Large intestine (tissue), 3 donors: ENCODE results near the gene SSBP1. TPM values are rescaled to one million over a fixed set of nuclear protein-coding genes. Genes with fewer than 3 reads are reported as not detected.

Source experiments
- DNase-seq, 2 donors: peaks; one replicate each; pipeline versions ENCODE4 v3.0.0 to v3.0.0-alpha.2; 2013
- H3K27ac ChIP-seq: one replicate; pipeline ENCODE4 v1.5.1; 2013; ENCODE audit warnings: low read length
- H3K27me3 ChIP-seq: 2 replicates; pipeline ENCODE4 v1.6.1; 2013; ENCODE audit warnings: low read length; ENCODE audit not compliant: control insufficient read depth, insufficient read depth
- H3K36me3 ChIP-seq: 2 replicates; pipeline ENCODE4 v1.6.1; 2013; ENCODE audit warnings: low read length; ENCODE audit not compliant: control insufficient read depth, insufficient read depth
- H3K4me1 ChIP-seq: one replicate; pipeline ENCODE4 v1.6.1; 2013; ENCODE audit warnings: low read length; ENCODE audit not compliant: control insufficient read depth, insufficient read depth
- H3K4me3 ChIP-seq: one replicate; pipeline ENCODE4 v1.5.1; 2013; ENCODE audit warnings: low read length
- H3K9me3 ChIP-seq: one replicate; pipeline ENCODE4 v1.6.1; 2013; ENCODE audit warnings: mild to moderate bottlenecking, low read depth, low read length, moderate library complexity; ENCODE audit not compliant: control insufficient read depth
- WGBS: methylation state at CpG from one replicate; pipeline ENCODE4 v1.1.5; 2013; ENCODE audit warnings: low lambda C conversion rate; ENCODE audit not compliant: insufficient coverage; 5-methylcytosine and 5-hydroxymethylcytosine counted together
- polyA plus RNA-seq: library from polyadenylated mRNA; unstranded; fragments of 120-200 nt; gene quantifications from one replicate; pipeline ENCODE4 v1.2.1, GENCODE V29; 2013

SSBP1 gene
- polyA plus RNA-seq, 1 donor = 134 TPM

DNA sequence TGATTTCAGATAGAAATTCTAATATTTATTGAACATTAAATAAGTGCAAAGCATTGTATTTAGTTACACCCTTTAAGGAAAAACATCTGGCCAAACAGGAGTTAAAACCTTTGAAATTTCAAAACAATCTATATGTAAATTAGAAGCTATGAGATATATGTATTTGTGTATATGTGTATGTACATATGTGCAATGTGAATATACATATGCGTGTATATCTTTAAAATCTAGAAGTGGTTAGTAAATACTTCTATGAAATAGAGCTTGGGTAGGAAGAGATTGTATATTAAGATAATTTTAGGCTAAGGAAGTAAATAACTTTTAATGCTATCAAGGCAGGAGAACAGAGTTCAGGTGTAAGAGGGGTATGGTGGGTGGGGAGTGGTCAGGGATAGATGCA lies 20.7 kb upstream of the SSBP1 start:
- Histone ChIP-seq H3K36me3 (no peaks in the 10 kb centered on the region), H3K9me3 (no peaks in the 10 kb centered on the region), H3K27me3 (no peaks in the 10 kb centered on the region), H3K4me1 (peaks cover 31% of the 10 kb centered on the region), H3K27ac (no peak overlapping the region), H3K4me3 (no peak overlapping the region)
- 100% methylated on average over 1 of the region's 1 CpG for WGBS
- no peak for DNase-seq

- DNase-seq = no peak
- no peaks in the 10 kb centered on the region for H3K9me3 ChIP-seq
- H3K36me3 ChIP-seq = peaks cover 2% of the 10 kb centered on the region
- no peak overlapping the region for H3K27ac ChIP-seq
- WGBS = no CpG with 5 or more reads among the region's 2 CpGs
- no peaks in the 10 kb centered on the region for H3K4me1 ChIP-seq
- no peaks in the 10 kb centered on the region for H3K27me3 ChIP-seq
- H3K4me3 ChIP-seq = no peak overlapping the region
Observed at GRCh38 chr7:141722529-141722928, 15.6 kb upstream of the SSBP1 start.

GRCh38 chr7:141729020-141729419 lies 9.1 kb upstream of the SSBP1 start:
- no peak overlapping the region for H3K27ac ChIP-seq
- no peak for DNase-seq
- no peaks in the 10 kb centered on the region for H3K27me3 ChIP-seq
- peaks cover 2% of the 10 kb centered on the region for H3K36me3 ChIP-seq
- WGBS = no CpG with 5 or more reads among the region's 1 CpG
- H3K9me3 ChIP-seq = no peaks in the 10 kb centered on the region
- H3K4me1 ChIP-seq = no peaks in the 10 kb centered on the region
- no peak overlapping the region for H3K4me3 ChIP-seq

GRCh38 chr7:141731476-141732149 lies 6.5 kb upstream of the SSBP1 start:
- no peak overlapping the region for H3K4me3 ChIP-seq
- no peaks in the 10 kb centered on the region for H3K36me3 ChIP-seq
- no peak overlapping the region for H3K27ac ChIP-seq
- H3K27me3 ChIP-seq = no peaks in the 10 kb centered on the region
- H3K4me1 ChIP-seq = no peaks in the 10 kb centered on the region
- WGBS = 96% methylated on average over 8 of the region's 24 CpGs
- H3K9me3 ChIP-seq = no peaks in the 10 kb centered on the region
- no peak for DNase-seq

DNA sequence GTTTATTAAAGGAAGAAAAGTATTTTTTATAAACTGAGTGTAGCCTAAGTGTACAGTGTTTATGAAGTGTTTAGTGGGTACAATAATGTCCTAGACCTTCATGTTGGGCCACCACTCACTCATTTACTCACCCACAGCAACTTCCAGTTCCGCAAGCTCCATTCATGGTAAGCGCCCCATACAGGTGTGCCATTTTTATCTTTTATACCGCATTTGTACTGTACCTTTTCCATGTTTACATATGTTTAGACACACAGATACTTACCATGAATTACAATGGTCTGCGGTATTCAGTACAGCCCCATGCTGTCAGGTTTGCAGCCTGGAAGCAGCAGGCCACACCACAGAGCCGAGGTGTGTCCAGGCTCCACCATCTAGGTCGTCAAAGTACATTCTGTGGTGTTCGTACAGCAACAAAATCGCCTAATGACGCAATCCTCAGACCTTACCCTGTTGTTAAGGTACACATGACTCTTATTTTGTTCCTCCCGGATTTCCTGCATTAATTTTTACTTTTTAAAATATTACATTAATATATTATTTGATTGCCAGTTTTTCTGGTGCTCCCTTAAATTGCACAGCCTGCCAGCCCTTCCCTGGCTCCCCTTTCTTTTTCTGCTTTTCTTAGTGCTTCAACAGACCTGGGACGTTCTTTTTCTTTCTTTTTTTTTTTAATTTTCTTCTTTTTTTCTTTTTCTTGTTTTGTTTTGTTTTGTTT lies 881 bp upstream of the SSBP1 start:
- Histone ChIP-seq H3K27ac (peak overlapping the region; percentile 88), H3K36me3 (peaks cover 17% of the 10 kb centered on the region), H3K27me3 (no peaks in the 10 kb centered on the region), H3K4me3 (peak overlapping the region; percentile 73), H3K4me1 (peaks cover 3% of the 10 kb centered on the region), H3K9me3 (no peaks in the 10 kb centered on the region)
- WGBS = 0% methylated on average over 2 of the region's 11 CpGs
- DNase-seq = peak; percentile 51 to 74

GRCh38 chr7:141738592-141739013 lies 445 bp downstream of the SSBP1 start:
- no peaks in the 10 kb centered on the region for H3K27me3 ChIP-seq
- no peak for DNase-seq
- H3K27ac ChIP-seq = peak overlapping the region; percentile 88
- peaks cover 25% of the 10 kb centered on the region for H3K36me3 ChIP-seq
- H3K4me3 ChIP-seq = peak overlapping the region; percentile 73
- 0% methylated on average over 1 of the region's 6 CpGs for WGBS
- peaks cover 3% of the 10 kb centered on the region for H3K4me1 ChIP-seq
- no peaks in the 10 kb centered on the region for H3K9me3 ChIP-seq

DNA sequence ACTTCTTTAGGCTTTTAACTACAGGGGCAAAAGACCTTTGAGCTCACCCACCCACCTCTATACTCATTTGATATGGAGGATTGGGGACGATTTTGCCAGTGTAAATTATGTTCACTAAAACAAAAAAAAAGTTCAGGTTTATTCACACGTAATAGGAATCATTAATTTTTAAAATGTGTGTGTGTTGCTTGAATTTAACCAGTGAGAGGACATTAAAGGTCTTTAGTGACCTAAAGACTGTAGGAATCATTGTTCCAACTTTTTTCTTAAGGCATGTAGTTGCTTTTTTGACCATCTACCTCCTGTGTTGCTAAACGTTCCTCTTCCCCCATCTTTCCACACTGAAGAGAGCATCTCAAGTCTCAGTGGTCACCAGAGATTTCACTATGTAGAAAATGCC lies 1.1 kb downstream of the SSBP1 start:
- WGBS = 67% methylated on average over 1 of the region's 3 CpGs
- no peak for DNase-seq
- Histone ChIP-seq H3K27me3 (no peaks in the 10 kb centered on the region), H3K4me3 (peak overlapping the region; percentile 73), H3K4me1 (peaks cover 3% of the 10 kb centered on the region), H3K9me3 (no peaks in the 10 kb centered on the region), H3K27ac (no peak overlapping the region), H3K36me3 (peaks cover 31% of the 10 kb centered on the region)

GRCh38 chr7:141742229-141742628 lies 4.1 kb downstream of the SSBP1 start:
- no CpG with 5 or more reads among the region's 1 CpG for WGBS
- Histone ChIP-seq H3K27ac (no peak overlapping the region), H3K4me1 (peaks cover under 1% of the 10 kb centered on the region), H3K4me3 (no peak overlapping the region), H3K36me3 (peaks cover 44% of the 10 kb centered on the region), H3K9me3 (no peaks in the 10 kb centered on the region), H3K27me3 (no peaks in the 10 kb centered on the region)
- no peak for DNase-seq

GRCh38 chr7:141744131-141744530 lies 6.0 kb downstream of the SSBP1 start:
- Histone ChIP-seq H3K36me3 (peaks cover 59% of the 10 kb centered on the region), H3K9me3 (no peaks in the 10 kb centered on the region), H3K27ac (no peak overlapping the region), H3K27me3 (no peaks in the 10 kb centered on the region), H3K4me3 (no peak overlapping the region), H3K4me1 (no peaks in the 10 kb centered on the region)
- no CpG with 5 or more reads among the region's 2 CpGs for WGBS
- no peak for DNase-seq

- H3K27me3 ChIP-seq = no peaks in the 10 kb centered on the region
- no peak overlapping the region for H3K27ac ChIP-seq
- peaks cover 78% of the 10 kb centered on the region for H3K36me3 ChIP-seq
- WGBS = 100% methylated on average over 2 of the region's 2 CpGs
- DNase-seq = no peak
- H3K9me3 ChIP-seq = peaks cover 14% of the 10 kb centered on the region
- no peaks in the 10 kb centered on the region for H3K4me1 ChIP-seq
- H3K4me3 ChIP-seq = no peak overlapping the region
Observed at GRCh38 chr7:141748396-141748795, 10.2 kb downstream of the SSBP1 start.
